HG03060 (cell line): ENCODE results near the gene FHIT.

Source experiments
- ATAC-seq: cut with Tn5 transposase; IDR thresholded peaks from one replicate; pipeline ENCODE4 v1.9.1; 2021; ENCODE audit warnings: low read depth, moderate number of reproducible peaks; ENCODE audit not compliant: unreplicated experiment

The FHIT gene

GRCh38 chr3:59752925-59753324 is 1498.3 kb downstream of the FHIT start:
- ATAC-seq, result no peak

GRCh38 chr3:59751606-59752005 is 1499.6 kb downstream of the FHIT start:
- ATAC-seq, result no peak

GRCh38 chr3:59750391-59750790 is 1500.9 kb downstream of the FHIT start:
- ATAC-seq, result no peak

GRCh38 chr3:59749291-59749690 is 1502.0 kb downstream of the FHIT start:
- no peak for ATAC-seq

GRCh38 chr3:59746585-59746984 is 1504.7 kb downstream of the FHIT start:
- ATAC-seq, result no peak

- no peak for ATAC-seq
Observed at GRCh38 chr3:59737241-59737640, 1514.0 kb downstream of the FHIT start.

- no peak for ATAC-seq
Observed at GRCh38 chr3:59734061-59734460, 1517.2 kb downstream of the FHIT start.

- ATAC-seq, result no peak
Observed at GRCh38 chr3:59733041-59733809, 1518.0 kb downstream of the FHIT start.

- ATAC-seq, result no peak
Observed at GRCh38 chr3:59731943-59732342, 1519.3 kb downstream of the FHIT start.

- no peak for ATAC-seq
Observed at GRCh38 chr3:59730591-59730990, 1520.7 kb downstream of the FHIT start.

GRCh38 chr3:59728587-59728908 is 1522.7 kb downstream of the FHIT start:
- no peak for ATAC-seq

GRCh38 chr3:59727902-59728586 is 1523.2 kb downstream of the FHIT start:
- ATAC-seq, result no peak

GRCh38 chr3:59726279-59726678 is 1525.0 kb downstream of the FHIT start:
- ATAC-seq, result no peak

- no peak for ATAC-seq
Observed at GRCh38 chr3:59717679-59718205, 1533.5 kb downstream of the FHIT start.

GRCh38 chr3:59714066-59714465 is 1537.2 kb downstream of the FHIT start:
- ATAC-seq, result no peak

- ATAC-seq, result no peak
Observed at GRCh38 chr3:59710554-59710953, 1540.7 kb downstream of the FHIT start.

GRCh38 chr3:59709702-59710553 is 1541.3 kb downstream of the FHIT start:
- ATAC-seq, result no peak

GRCh38 chr3:59708202-59708601 is 1543.0 kb downstream of the FHIT start:
- ATAC-seq, result no peak

- no peak for ATAC-seq
Observed at GRCh38 chr3:59704292-59704691, 1547.0 kb downstream of the FHIT start.

GRCh38 chr3:59699648-59700320 is 1551.5 kb downstream of the FHIT start:
- ATAC-seq, result no peak
